Peyer's patch (tissue), 4 donors: ENCODE results near the gene AFG3L2.

Experiments used
- POLR2A ChIP-seq, 2 donors: fragments of 450-650 bp; IDR thresholded peaks; one replicate each; pipeline ENCODE4 v1.5.1; 2017; ENCODE audit warnings: antibody characterized with exemption in 2 of 2, mild to moderate bottlenecking in 2 of 2, moderate library complexity in 2 of 2
- TF ChIP-seq, protein P1 (sequence below), 6 experiments: fragments of 450-650 bp in 4 of 6; fragments of 200-600 bp in 2 of 6; sonication (generic) in 1 of 6; IDR thresholded peaks; one replicate each; pipeline ENCODE4 v1.5.1; 2017 to 2019; ENCODE audit warnings: antibody characterized with exemption in 6 of 6, mild to moderate bottlenecking in 3 of 6, moderate library complexity in 1 of 6

DNA sequence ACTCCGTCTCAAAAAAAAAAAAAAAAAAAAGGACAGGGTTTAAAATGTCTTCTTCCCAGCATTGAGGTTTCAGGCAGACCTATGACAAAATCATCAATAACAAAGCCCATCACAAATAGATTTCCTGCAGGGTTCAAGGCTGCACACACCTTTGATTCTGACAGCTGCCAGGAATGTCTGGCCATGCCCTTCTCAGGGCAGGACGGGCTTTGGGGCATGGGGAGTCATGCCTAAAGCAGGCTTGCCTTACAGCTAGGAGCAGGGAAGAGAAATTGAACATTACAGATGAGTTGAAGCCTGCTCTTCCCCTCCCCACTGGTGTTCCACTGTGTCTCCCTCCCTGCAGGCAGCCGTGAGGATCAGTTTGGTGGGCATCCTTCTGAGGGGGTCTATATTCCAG is 34.4 kb upstream of the AFG3L2 start:
- TF ChIP-seq, protein P1, sequence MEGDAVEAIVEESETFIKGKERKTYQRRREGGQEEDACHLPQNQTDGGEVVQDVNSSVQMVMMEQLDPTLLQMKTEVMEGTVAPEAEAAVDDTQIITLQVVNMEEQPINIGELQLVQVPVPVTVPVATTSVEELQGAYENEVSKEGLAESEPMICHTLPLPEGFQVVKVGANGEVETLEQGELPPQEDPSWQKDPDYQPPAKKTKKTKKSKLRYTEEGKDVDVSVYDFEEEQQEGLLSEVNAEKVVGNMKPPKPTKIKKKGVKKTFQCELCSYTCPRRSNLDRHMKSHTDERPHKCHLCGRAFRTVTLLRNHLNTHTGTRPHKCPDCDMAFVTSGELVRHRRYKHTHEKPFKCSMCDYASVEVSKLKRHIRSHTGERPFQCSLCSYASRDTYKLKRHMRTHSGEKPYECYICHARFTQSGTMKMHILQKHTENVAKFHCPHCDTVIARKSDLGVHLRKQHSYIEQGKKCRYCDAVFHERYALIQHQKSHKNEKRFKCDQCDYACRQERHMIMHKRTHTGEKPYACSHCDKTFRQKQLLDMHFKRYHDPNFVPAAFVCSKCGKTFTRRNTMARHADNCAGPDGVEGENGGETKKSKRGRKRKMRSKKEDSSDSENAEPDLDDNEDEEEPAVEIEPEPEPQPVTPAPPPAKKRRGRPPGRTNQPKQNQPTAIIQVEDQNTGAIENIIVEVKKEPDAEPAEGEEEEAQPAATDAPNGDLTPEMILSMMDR (IDR thresholded peaks at IDR 0.05): no peak
- no peak for TF ChIP-seq POLR2A (IDR thresholded peaks at IDR 0.05)
